Measurements from ENCODE around the gene TERT. TPM values are rescaled to one million over a fixed set of nuclear protein-coding genes. Genes with fewer than 3 reads are reported as not detected.

Gene TERT
- total RNA-seq, 4 donors from 2014 or later, result not detected

GRCh38 chr5:1321576-1321975 is 26.7 kb upstream of the TERT start:
- peak; percentile 36 to 61 for DNase-seq (ENCODE audit: low spot score in 2 of 2)
- Histone ChIP-seq H3K27ac (no peak overlapping the region), H3K4me3 (no peak overlapping the region), H3K9me3 (no peaks in the 10 kb centered on the region), H3K27me3 (no peaks in the 10 kb centered on the region), H3K4me1 (peaks cover 1% of the 10 kb centered on the region), H3K36me3 (peaks cover 84% of the 10 kb centered on the region)
- 97% methylated on average over 15 of the region's 16 CpGs for WGBS
- TF ChIP-seq POLR2AphosphoS5 (IDR thresholded peaks at IDR 0.05) (no peak), CTCF (IDR thresholded peaks at IDR 0.05) (no peak), POLR2A (IDR thresholded peaks at IDR 0.05) (no peak), EP300 (IDR thresholded peaks at IDR 0.05) (no peak)

- H3K27ac ChIP-seq, result no peak overlapping the region
- no peaks in the 10 kb centered on the region for H3K27me3 ChIP-seq
- H3K4me3 ChIP-seq, result no peak overlapping the region
- no peaks in the 10 kb centered on the region for H3K9me3 ChIP-seq
- 90% methylated on average over 36 of the region's 36 CpGs for WGBS
- H3K36me3 ChIP-seq, result peaks cover 81% of the 10 kb centered on the region
- TF ChIP-seq CTCF (IDR thresholded peaks at IDR 0.05), result no peak
- TF ChIP-seq EP300 (IDR thresholded peaks at IDR 0.05), result no peak
- TF ChIP-seq POLR2A (IDR thresholded peaks at IDR 0.05), result no peak
- TF ChIP-seq POLR2AphosphoS5 (IDR thresholded peaks at IDR 0.05), result no peak
- peak; percentile 40 to 78 for DNase-seq (ENCODE audit: low spot score in 2 of 2)
- peaks cover 10% of the 10 kb centered on the region for H3K4me1 ChIP-seq
These were observed 25.8 kb upstream of the TERT start for GRCh38 chr5:1320436-1321344.

GRCh38 chr5:1319436-1320256 is 24.8 kb upstream of the TERT start:
- Histone ChIP-seq H3K9me3 (no peaks in the 10 kb centered on the region), H3K4me1 (peaks cover 12% of the 10 kb centered on the region), H3K36me3 (peaks cover 71% of the 10 kb centered on the region), H3K4me3 (no peak overlapping the region), H3K27me3 (no peaks in the 10 kb centered on the region), H3K27ac (no peak overlapping the region)
- DNase-seq (ENCODE audit: low spot score in 2 of 2), result peak; percentile 54 to 56
- TF ChIP-seq EP300 (IDR thresholded peaks at IDR 0.05), result no peak
- TF ChIP-seq POLR2AphosphoS5 (IDR thresholded peaks at IDR 0.05), result no peak
- no peak for TF ChIP-seq CTCF (IDR thresholded peaks at IDR 0.05)
- TF ChIP-seq POLR2A (IDR thresholded peaks at IDR 0.05), result no peak
- 82% methylated on average over 21 of the region's 21 CpGs for WGBS

GRCh38 chr5:1318659-1319251 is 23.9 kb upstream of the TERT start:
- Histone ChIP-seq H3K27me3 (no peaks in the 10 kb centered on the region), H3K4me3 (no peak overlapping the region), H3K27ac (no peak overlapping the region), H3K36me3 (peaks cover 62% of the 10 kb centered on the region), H3K4me1 (peaks cover 12% of the 10 kb centered on the region), H3K9me3 (no peaks in the 10 kb centered on the region)
- peak; percentile 57 to 72 for DNase-seq (ENCODE audit: low spot score in 2 of 2)
- 89% methylated on average over 15 of the region's 29 CpGs for WGBS
- TF ChIP-seq CTCF (IDR thresholded peaks at IDR 0.05) (no peak), EP300 (IDR thresholded peaks at IDR 0.05) (no peak), POLR2AphosphoS5 (IDR thresholded peaks at IDR 0.05) (no peak), POLR2A (IDR thresholded peaks at IDR 0.05) (no peak)
